ENCODE data around the gene HMGCS1. TPM values are rescaled to one million over a fixed set of nuclear protein-coding genes. Genes with fewer than 3 reads are reported as not detected.
A peak's percentile ranks its signal among the peaks of the same experiment; 100 is the strongest.

Gene HMGCS1
- total RNA-seq, result 77.8 to 86.9 TPM (median 86.9 TPM) in 3 replicates
- long read RNA-seq, partial matches to known transcripts, result 2 of 10 reads
- long read RNA-seq, other reads (novel, unspliced or antisense), result 2 of 10 reads

- peak; percentile 99 for DNase-seq (ENCODE audit: low spot score)
- Mint-ChIP-seq H3K4me3 (ENCODE audit: unreplicated experiment) (peak within 1 kb of the TSS; percentile 97), H3K9me3 (ENCODE audit: low read depth) (no peaks in the 10 kb centered on the region), H3K27me3 (ENCODE audit: low read depth) (no peaks in the 10 kb centered on the region), H3K36me3 (ENCODE audit: low read depth) (no peaks in the 10 kb centered on the region), H3K27ac (ENCODE audit: unreplicated experiment) (peak within 1 kb of the TSS; percentile 98), H3K4me1 (ENCODE audit: low read depth) (peaks cover 53% of the 10 kb centered on the region)
- TF ChIP-seq CTCF (IDR thresholded peaks at IDR 0.05), result peak; percentile 36
Observed at GRCh38 chr5:43313035-43313853, at the start of gene HMGCS1. Gene HMGCS1, minus strand, starts transcription at chr5:43313412. Its CDS starts 14,447 bp downstream, at chr5:43298965.

DNA sequence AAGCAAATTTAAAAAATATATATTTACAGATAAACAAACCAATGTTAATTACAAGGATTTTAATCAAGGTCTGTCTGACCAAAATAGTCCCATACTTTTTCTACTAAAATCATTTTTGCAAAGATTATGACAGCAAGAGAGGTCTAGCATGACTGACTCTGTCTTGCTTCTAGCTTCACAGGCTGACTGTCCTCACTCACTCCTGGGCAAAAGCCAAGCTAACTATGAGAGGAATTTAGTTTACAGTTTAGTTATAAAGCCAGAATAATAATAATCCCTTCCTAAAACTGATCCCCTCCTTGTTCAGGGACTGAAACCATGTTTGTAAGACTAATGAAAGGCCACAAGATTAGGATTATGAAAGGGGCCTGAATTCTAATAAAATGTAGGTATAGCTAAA, 45.5 kb upstream of the HMGCS1 start:
- no peaks in the 10 kb centered on the region for H3K4me1 Mint-ChIP-seq (ENCODE audit: low read depth)
- DNase-seq (ENCODE audit: low spot score), result no peak
- H3K36me3 Mint-ChIP-seq (ENCODE audit: low read depth), result peaks cover 2% of the 10 kb centered on the region
- no peak overlapping the region for H3K4me3 Mint-ChIP-seq (ENCODE audit: unreplicated experiment)
- no peak for TF ChIP-seq CTCF (IDR thresholded peaks at IDR 0.05)
- no peak overlapping the region for H3K27ac Mint-ChIP-seq (ENCODE audit: unreplicated experiment)
- H3K27me3 Mint-ChIP-seq (ENCODE audit: low read depth), result peaks cover 7% of the 10 kb centered on the region
- H3K9me3 Mint-ChIP-seq (ENCODE audit: low read depth), result peaks cover 29% of the 10 kb centered on the region

DNA sequence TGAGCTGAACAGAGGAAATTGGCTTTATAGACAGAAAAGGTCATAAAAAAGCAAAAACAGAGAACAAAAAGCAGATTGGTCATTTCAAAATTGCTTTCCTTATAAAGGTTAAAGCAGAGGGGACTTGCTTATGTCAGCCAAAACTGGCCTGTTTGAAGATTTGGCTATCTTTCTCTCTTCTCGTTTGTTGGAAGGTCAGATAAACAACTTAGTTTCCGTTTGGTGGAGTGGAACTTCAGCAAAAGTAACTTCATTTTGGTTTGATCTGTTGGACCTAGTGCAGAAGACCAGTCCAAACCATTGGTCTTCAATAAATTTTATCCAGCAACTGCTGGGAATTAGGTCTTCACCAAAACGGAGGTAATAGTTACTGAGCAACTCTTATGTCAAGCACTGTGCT, 45.1 kb upstream of the HMGCS1 start:
- TF ChIP-seq CTCF (IDR thresholded peaks at IDR 0.05), result no peak
- H3K4me1 Mint-ChIP-seq (ENCODE audit: low read depth), result no peaks in the 10 kb centered on the region
- peaks cover 7% of the 10 kb centered on the region for H3K27me3 Mint-ChIP-seq (ENCODE audit: low read depth)
- H3K9me3 Mint-ChIP-seq (ENCODE audit: low read depth), result peaks cover 29% of the 10 kb centered on the region
- H3K36me3 Mint-ChIP-seq (ENCODE audit: low read depth), result peaks cover 2% of the 10 kb centered on the region
- no peak for DNase-seq (ENCODE audit: low spot score)
- H3K4me3 Mint-ChIP-seq (ENCODE audit: unreplicated experiment), result no peak overlapping the region
- H3K27ac Mint-ChIP-seq (ENCODE audit: unreplicated experiment), result no peak overlapping the region

GRCh38 chr5:43357878-43358281, 44.7 kb upstream of the HMGCS1 start:
- H3K36me3 Mint-ChIP-seq (ENCODE audit: low read depth), result peaks cover 2% of the 10 kb centered on the region
- no peaks in the 10 kb centered on the region for H3K4me1 Mint-ChIP-seq (ENCODE audit: low read depth)
- H3K27me3 Mint-ChIP-seq (ENCODE audit: low read depth), result peaks cover 7% of the 10 kb centered on the region
- DNase-seq (ENCODE audit: low spot score), result no peak
- no peak overlapping the region for H3K4me3 Mint-ChIP-seq (ENCODE audit: unreplicated experiment)
- H3K27ac Mint-ChIP-seq (ENCODE audit: unreplicated experiment), result no peak overlapping the region
- H3K9me3 Mint-ChIP-seq (ENCODE audit: low read depth), result peaks cover 29% of the 10 kb centered on the region
- no peak for TF ChIP-seq CTCF (IDR thresholded peaks at IDR 0.05)

DNA sequence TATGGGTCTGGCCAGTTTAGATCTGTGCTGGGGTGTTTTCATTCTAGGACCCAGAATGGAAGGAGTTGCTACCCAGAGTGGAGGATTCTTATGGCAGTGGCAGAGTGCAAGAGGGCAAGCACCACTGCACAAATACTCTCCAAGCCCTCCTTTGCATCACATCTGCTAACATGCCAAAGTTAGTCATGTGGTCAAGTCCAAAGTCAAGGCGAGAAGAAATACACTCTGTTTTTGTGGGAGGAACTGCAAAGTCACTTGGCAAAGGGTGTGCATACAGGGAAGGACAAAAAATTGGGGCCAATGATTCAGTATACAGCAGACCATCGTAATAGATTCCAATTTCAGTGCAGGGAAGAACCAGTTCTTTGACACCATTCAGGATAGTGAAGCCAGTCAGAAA, 43.9 kb upstream of the HMGCS1 start:
- Mint-ChIP-seq H3K27ac (ENCODE audit: unreplicated experiment) (no peak overlapping the region), H3K4me1 (ENCODE audit: low read depth) (no peaks in the 10 kb centered on the region), H3K4me3 (ENCODE audit: unreplicated experiment) (no peak overlapping the region), H3K36me3 (ENCODE audit: low read depth) (peaks cover 2% of the 10 kb centered on the region), H3K27me3 (ENCODE audit: low read depth) (peaks cover 7% of the 10 kb centered on the region), H3K9me3 (ENCODE audit: low read depth) (peaks cover 28% of the 10 kb centered on the region)
- no peak for TF ChIP-seq CTCF (IDR thresholded peaks at IDR 0.05)
- no peak for DNase-seq (ENCODE audit: low spot score)

All from chondrocyte (in vitro differentiated cells).